GM23248 (cell line): Measurements from ENCODE around the gene ZNF333. TPM values are rescaled to one million over a fixed set of nuclear protein-coding genes. Genes with fewer than 3 reads are reported as not detected.

ENCODE experiments used
- DNase-seq: peaks from one replicate; pipeline ENCODE4 v3.0.0-alpha.2; 2015
- H2AFZ ChIP-seq: fragments of 200-600 bp; sonication (generic); 2 replicates; pipeline ENCODE4 v1.6.1; 2016; ENCODE audit warnings: antibody characterized with exemption
- H3F3A ChIP-seq: fragments of 200-600 bp; sonication (generic); 2 replicates; pipeline ENCODE4 v1.6.1; 2016; ENCODE audit warnings: mild to moderate bottlenecking, antibody characterized with exemption, mixed run types; ENCODE audit not compliant: insufficient read depth
- H3K27ac ChIP-seq: fragments of 200-600 bp; sonication (generic); 2 replicates; pipeline ENCODE4 v1.5.1; 2016; ENCODE audit warnings: mild to moderate bottlenecking
- H3K27me3 ChIP-seq: fragments of 200-600 bp; sonication (generic); replicated peaks from 2 replicates; pipeline ENCODE4 v1.6.1; 2016; ENCODE audit warnings: mild to moderate bottlenecking; ENCODE audit not compliant: insufficient read depth
- H3K36me3 ChIP-seq: fragments of 200-600 bp; sonication (generic); 2 replicates; pipeline ENCODE4 v1.6.1; 2016; ENCODE audit warnings: low read depth, mild to moderate bottlenecking
- H3K4me1 ChIP-seq: fragments of 200-600 bp; sonication (generic); 2 replicates; pipeline ENCODE4 v1.6.1; 2016; ENCODE audit warnings: mild to moderate bottlenecking; ENCODE audit not compliant: insufficient read depth
- H3K4me2 ChIP-seq: fragments of 200-600 bp; sonication (generic); one replicate; pipeline ENCODE4 v1.6.1; 2016; ENCODE audit warnings: mild to moderate bottlenecking; ENCODE audit not compliant: unreplicated experiment
- H3K4me3 ChIP-seq: fragments of 200-600 bp; sonication (generic); 2 replicates; pipeline ENCODE4 v1.5.1; 2016; ENCODE audit warnings: mild to moderate bottlenecking
- H3K79me2 ChIP-seq: fragments of 200-600 bp; sonication (generic); 2 replicates; pipeline ENCODE4 v1.6.1; 2016; ENCODE audit warnings: mild to moderate bottlenecking; ENCODE audit not compliant: insufficient read depth
- H3K9ac ChIP-seq: fragments of 200-600 bp; sonication (generic); 2 replicates; pipeline ENCODE4 v1.6.1; 2016; ENCODE audit warnings: mild to moderate bottlenecking
- H3K9me2 ChIP-seq: fragments of 200-600 bp; sonication (generic); 2 replicates; pipeline ENCODE4 v1.6.1; 2016; ENCODE audit warnings: mixed run types, mild to moderate bottlenecking, moderate library complexity; ENCODE audit not compliant: insufficient read depth
- H3K9me3 ChIP-seq: fragments of 200-600 bp; sonication (generic); one replicate; pipeline ENCODE4 v1.6.1; 2017; ENCODE audit warnings: low read depth
- H4K20me1 ChIP-seq: fragments of 200-600 bp; sonication (generic); 2 replicates; pipeline ENCODE4 v1.6.0; 2016; ENCODE audit not compliant: insufficient read depth
- EZH2 ChIP-seq: fragments of 200-600 bp; sonication (generic); IDR thresholded peaks from 2 replicates; pipeline ENCODE4 v1.6.1; 2018; ENCODE audit warnings: antibody characterized with exemption, mild to moderate bottlenecking; ENCODE audit not compliant: insufficient read depth, poor library complexity, severe bottlenecking
- EZH2phosphoT487 ChIP-seq: fragments of 200-600 bp; sonication (generic); IDR thresholded peaks from 2 replicates; pipeline ENCODE4 v1.6.1; 2018; ENCODE audit warnings: antibody characterized with exemption, moderate library complexity, mild to moderate bottlenecking, low read depth; ENCODE audit not compliant: insufficient read depth
- WGBS, 2 experiments: methylation state at CpG; one replicate each; pipeline ENCODE4 v1.1.6; 2015 to 2017; ENCODE audit warnings: low lambda C conversion rate in 2 of 2, low coverage in 1 of 2; ENCODE audit errors: missing lambda C conversion rate in 2 of 2; 5-methylcytosine and 5-hydroxymethylcytosine counted together
- in situ Hi-C: fragments of 300-500 bp; cut with MboI; formaldehyde crosslinking; loops from 2 replicates; pipeline ENCODE4 v1.15.0; 2020
- polyA plus RNA-seq: library from polyadenylated mRNA; unstranded; fragments of >200 nt; fragmentation: Nextera tagmentation; extraction: Ambion mirVana; gene quantifications from 2 replicates; pipeline ENCODE4 v1.2.1, GENCODE V29; 2016
- total RNA-seq: library from RNA; depleted of rRNA; stranded (reverse); fragments of >200 nt; shearing (Covaris generic); gene quantifications from 2 replicates; pipeline ENCODE4 v1.2.3, GENCODE V29; 2014

ZNF333 gene
- total and polyA plus RNA-seq, 2 experiments from 2014 or later: 10.4 to 26.3 TPM

- no peak for TF ChIP-seq EZH2
- no peak for TF ChIP-seq EZH2phosphoT487
- Histone ChIP-seq H3K4me1 (no peaks in the 10 kb centered on the region), H3K9me3 (no peaks in the 10 kb centered on the region), H3K27ac (no peak overlapping the region), H4K20me1 (no peaks in the 10 kb centered on the region), H3K27me3 (no peaks in the 10 kb centered on the region), H3K4me3 (no peak overlapping the region), H3K9ac (no peak overlapping the region), H3F3A (no peaks in the 10 kb centered on the region), H2AFZ (no peak overlapping the region), H3K79me2 (no peaks in the 10 kb centered on the region), H3K9me2 (no peaks in the 10 kb centered on the region), H3K36me3 (no peaks in the 10 kb centered on the region), H3K4me2 (no peak overlapping the region)
- 48 to 53% methylated on average over 6 of the region's 6 CpGs for WGBS, 2 experiments
- no peak for DNase-seq
- in situ Hi-C loops: no loop called here
Measured at GRCh38 chr19:14748601-14749000, 58.8 kb downstream of the ZNF333 start.

GRCh38 chr19:14758816-14759215, 69.0 kb downstream of the ZNF333 start:
- Histone ChIP-seq H3K4me1 (no peaks in the 10 kb centered on the region), H3K27ac (no peak overlapping the region), H3K4me2 (no peak overlapping the region), H3K27me3 (no peaks in the 10 kb centered on the region), H3K79me2 (no peaks in the 10 kb centered on the region), H3F3A (no peaks in the 10 kb centered on the region), H2AFZ (no peak overlapping the region), H3K9ac (no peak overlapping the region), H3K4me3 (no peak overlapping the region), H4K20me1 (no peaks in the 10 kb centered on the region), H3K9me3 (no peaks in the 10 kb centered on the region), H3K9me2 (no peaks in the 10 kb centered on the region), H3K36me3 (no peaks in the 10 kb centered on the region)
- TF ChIP-seq EZH2 (no peak), EZH2phosphoT487 (no peak)
- in situ Hi-C loops: no loop called here
- 15 to 17% methylated on average over 13 to 16 of the region's 16 CpGs for WGBS, 2 experiments
- DNase-seq: no peak

GRCh38 chr19:14761607-14762006, 71.8 kb downstream of the ZNF333 start:
- in situ Hi-C loops: no loop called here
- Histone ChIP-seq H4K20me1 (no peaks in the 10 kb centered on the region), H3K9me3 (no peaks in the 10 kb centered on the region), H3K9me2 (no peaks in the 10 kb centered on the region), H3K27ac (no peak overlapping the region), H3K4me1 (no peaks in the 10 kb centered on the region), H2AFZ (no peak overlapping the region), H3K4me2 (no peak overlapping the region), H3K9ac (no peak overlapping the region), H3K36me3 (no peaks in the 10 kb centered on the region), H3K79me2 (no peaks in the 10 kb centered on the region), H3K4me3 (no peak overlapping the region), H3K27me3 (no peaks in the 10 kb centered on the region), H3F3A (no peaks in the 10 kb centered on the region)
- DNase-seq: no peak
- WGBS, 2 experiments: 8 to 10% methylated on average over 5 of the region's 5 CpGs
- no peak for TF ChIP-seq EZH2phosphoT487
- TF ChIP-seq EZH2: no peak

- Histone ChIP-seq H3K4me1 (no peaks in the 10 kb centered on the region), H3K9ac (no peak overlapping the region), H4K20me1 (no peaks in the 10 kb centered on the region), H3K4me3 (no peak overlapping the region), H3F3A (no peaks in the 10 kb centered on the region), H3K36me3 (no peaks in the 10 kb centered on the region), H3K9me2 (no peaks in the 10 kb centered on the region), H3K79me2 (no peaks in the 10 kb centered on the region), H3K4me2 (no peak overlapping the region), H3K9me3 (no peaks in the 10 kb centered on the region), H2AFZ (no peak overlapping the region), H3K27me3 (no peaks in the 10 kb centered on the region), H3K27ac (no peak overlapping the region)
- in situ Hi-C loops: no loop called here
- TF ChIP-seq EZH2 (no peak), EZH2phosphoT487 (no peak)
- 36 to 41% methylated on average over 2 of the region's 2 CpGs for WGBS, 2 experiments
- DNase-seq: no peak
Measured at GRCh38 chr19:14762111-14762510, 72.3 kb downstream of the ZNF333 start.
